Osteocyte (in vitro differentiated cells): Measurements from ENCODE around the gene GPS2. TPM values are rescaled to one million over a fixed set of nuclear protein-coding genes. Genes with fewer than 3 reads are reported as not detected.
A peak's percentile ranks its signal among the peaks of the same experiment; 100 is the strongest.

Experiments
- DNase-seq: peaks from one replicate; pipeline ENCODE4 v3.0.0; 2021; ENCODE audit warnings: mixed read lengths; ENCODE audit not compliant: unreplicated experiment; ENCODE audit errors: extremely low spot score
- H3K27ac Mint-ChIP-seq: one replicate; pipeline ENCODE4 v1.8.0; 2021; ENCODE audit warnings: mild to moderate bottlenecking, mixed read lengths; ENCODE audit not compliant: unreplicated experiment
- H3K27me3 Mint-ChIP-seq: one replicate; pipeline ENCODE4 v1.8.0; 2021; ENCODE audit warnings: mixed read lengths; ENCODE audit not compliant: unreplicated experiment
- H3K36me3 Mint-ChIP-seq: one replicate; pipeline ENCODE4 v1.8.0; 2021; ENCODE audit warnings: mixed read lengths; ENCODE audit not compliant: unreplicated experiment
- H3K4me1 Mint-ChIP-seq: one replicate; pipeline ENCODE4 v1.8.0; 2021; ENCODE audit warnings: mixed read lengths; ENCODE audit not compliant: unreplicated experiment
- H3K4me3 Mint-ChIP-seq: one replicate; pipeline ENCODE4 v1.8.0; 2021; ENCODE audit warnings: mild to moderate bottlenecking, moderate library complexity, mixed read lengths; ENCODE audit not compliant: unreplicated experiment
- H3K9me3 Mint-ChIP-seq: one replicate; pipeline ENCODE4 v1.8.0; 2021; ENCODE audit warnings: mixed read lengths; ENCODE audit not compliant: unreplicated experiment
- CTCF ChIP-seq: fragments of 200-600 bp; sonication (generic); IDR thresholded peaks from 2 replicates; pipeline ENCODE4 v1.5.0; 2021; ENCODE audit warnings: antibody characterized with exemption, mild to moderate bottlenecking, moderate library complexity
- total RNA-seq: library from RNA; stranded (reverse); gene quantifications from 2 replicates; pipeline ENCODE4 v1.2.1, GENCODE V29; 2021

GPS2 gene
- total RNA-seq, 1 donor from 2014 or later, result 61.9 TPM

GRCh38 chr17:7294614-7295153 lies 20.5 kb downstream of the GPS2 start, which contains the start of gene YBX2:
YBX2 (minus strand) TSS chr17:7294639; CDS start chr17:7294500, 139 bp downstream.
- peaks cover 24% of the 10 kb centered on the region for H3K4me1 Mint-ChIP-seq
- no peak for TF ChIP-seq CTCF
- H3K27me3 Mint-ChIP-seq, result peaks cover 46% of the 10 kb centered on the region
- H3K27ac Mint-ChIP-seq, result peak within 1 kb of the TSS; percentile 7
- peak within 1 kb of the TSS; percentile 64 for H3K4me3 Mint-ChIP-seq
- no peaks in the 10 kb centered on the region for H3K36me3 Mint-ChIP-seq
- no peaks in the 10 kb centered on the region for H3K9me3 Mint-ChIP-seq
- DNase-seq, result no peak

GRCh38 chr17:7293816-7294613 lies 21.1 kb downstream of the GPS2 start:
- Mint-ChIP-seq H3K36me3 (no peaks in the 10 kb centered on the region), H3K27me3 (peaks cover 46% of the 10 kb centered on the region), H3K4me3 (peak overlapping the region; percentile 52), H3K9me3 (no peaks in the 10 kb centered on the region), H3K27ac (peak overlapping the region; percentile 7), H3K4me1 (peaks cover 24% of the 10 kb centered on the region)
- DNase-seq, result no peak
- no peak for TF ChIP-seq CTCF

- Mint-ChIP-seq H3K27me3 (peaks cover 50% of the 10 kb centered on the region), H3K9me3 (no peaks in the 10 kb centered on the region), H3K4me1 (peaks cover 24% of the 10 kb centered on the region), H3K4me3 (peak overlapping the region; percentile 52), H3K27ac (no peak overlapping the region), H3K36me3 (no peaks in the 10 kb centered on the region)
- no peak for DNase-seq
- no peak for TF ChIP-seq CTCF
Measured at GRCh38 chr17:7293159-7293558, 22.0 kb downstream of the GPS2 start.

GRCh38 chr17:7292729-7293128 lies 22.4 kb downstream of the GPS2 start:
- H3K4me1 Mint-ChIP-seq, result peaks cover 24% of the 10 kb centered on the region
- H3K4me3 Mint-ChIP-seq, result no peak overlapping the region
- H3K27me3 Mint-ChIP-seq, result peaks cover 54% of the 10 kb centered on the region
- H3K27ac Mint-ChIP-seq, result no peak overlapping the region
- no peak for DNase-seq
- TF ChIP-seq CTCF, result no peak
- H3K9me3 Mint-ChIP-seq, result no peaks in the 10 kb centered on the region
- H3K36me3 Mint-ChIP-seq, result no peaks in the 10 kb centered on the region

- no peak for DNase-seq
- Mint-ChIP-seq H3K9me3 (no peaks in the 10 kb centered on the region), H3K36me3 (no peaks in the 10 kb centered on the region), H3K27me3 (peaks cover 58% of the 10 kb centered on the region), H3K4me1 (peaks cover 24% of the 10 kb centered on the region), H3K4me3 (no peak overlapping the region), H3K27ac (no peak overlapping the region)
- no peak for TF ChIP-seq CTCF
Measured at GRCh38 chr17:7292194-7292593, 23.0 kb downstream of the GPS2 start.
